Activated CD8-positive, alpha-beta T cell treated with anti-CD3 and anti-CD28 coated beads for 36 hours (primary cell): ENCODE results near the gene TAS2R41. TPM values are rescaled to one million over a fixed set of nuclear protein-coding genes. Genes with fewer than 3 reads are reported as not detected.
"Not testable (repeated sequence)": the region's sequence is repeated elsewhere in the genome, so short reads cannot be mapped to it uniquely, and the experiment has no call there.

ENCODE experiments used
- ATAC-seq: fragments of 200-7000 bp; cut with Tn5 transposase; one replicate; pipeline ENCODE4 v1.10.0; 2021; ENCODE audit warnings: mild to moderate bottlenecking, moderate library complexity
- CTCF ChIA-PET: fragments of 350-600 bp; sonication (Branson Sonifier 250); formaldehyde crosslinking; loops from one replicate; lab custom pipeline; 2021; ENCODE audit warnings: antibody characterized with exemption; lab: Charles Lee
- POLR2A ChIA-PET: fragments of 350-600 bp; sonication (Branson Sonifier 250); formaldehyde crosslinking; loops from one replicate; lab custom pipeline; 2021; ENCODE audit warnings: antibody characterized with exemption; lab: Charles Lee
- DNase-seq: peaks from one replicate; pipeline ENCODE4 v3.0.0-alpha.2; 2020
- H3K27ac Mint-ChIP-seq: one replicate; pipeline ENCODE4 v1.8.0; 2021; ENCODE audit warnings: mild to moderate bottlenecking, mixed read lengths
- H3K27me3 Mint-ChIP-seq: one replicate; pipeline ENCODE4 v1.8.0; 2021; ENCODE audit warnings: mixed read lengths
- H3K36me3 Mint-ChIP-seq: one replicate; pipeline ENCODE4 v1.8.0; 2021; ENCODE audit warnings: low read depth, mixed read lengths
- H3K4me1 Mint-ChIP-seq: one replicate; pipeline ENCODE4 v1.8.0; 2021; ENCODE audit warnings: low read depth, mixed read lengths
- H3K4me3 Mint-ChIP-seq: one replicate; pipeline ENCODE4 v1.8.0; 2021; ENCODE audit warnings: mild to moderate bottlenecking, moderate library complexity, mixed read lengths
- H3K9me3 Mint-ChIP-seq: one replicate; pipeline ENCODE4 v1.8.0; 2021; ENCODE audit warnings: mixed read lengths
- intact Hi-C: fragments of 100-400 bp; cut with micrococcal nuclease; formaldehyde crosslinking; loops from one replicate; pipeline ENCODE4 v1.10.0; 2022
- total RNA-seq, 2 experiments: library from RNA; stranded (reverse); gene quantifications; one replicate each; pipeline ENCODE4 v1.2.3, GENCODE V29; 2021
- TF ChIP-seq, protein P1 (sequence below): fragments of 200-600 bp; IDR thresholded peaks from one replicate; pipeline ENCODE4 v1.8.0; 2022; ENCODE audit warnings: antibody characterized with exemption, mild to moderate bottlenecking

The TAS2R41 gene
- total RNA-seq, 2 experiments from 2014 or later: not detected

DNA sequence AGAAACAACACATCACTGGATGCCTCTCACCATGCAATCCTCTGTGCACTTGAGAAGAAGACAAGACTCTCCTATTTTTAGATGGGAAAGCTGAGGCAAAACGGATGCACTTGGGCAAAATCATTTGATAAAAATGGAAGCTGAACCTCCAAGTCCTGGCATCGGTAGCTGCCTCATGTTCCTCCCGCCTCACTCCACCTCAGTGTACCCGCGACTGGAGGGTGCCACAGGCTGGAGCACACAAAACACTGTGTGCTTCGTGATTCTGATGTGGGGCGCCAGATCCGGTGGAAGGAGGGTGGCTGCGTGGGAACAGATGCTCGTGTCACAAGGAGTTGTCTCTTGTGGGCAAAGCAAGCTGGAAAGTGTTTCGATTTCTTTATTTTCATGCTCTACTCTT lies 41.3 kb downstream of the TAS2R41 start:
- Mint-ChIP-seq H3K4me1 (peaks cover 7% of the 10 kb centered on the region), H3K27ac (no peak overlapping the region), H3K36me3 (no peaks in the 10 kb centered on the region), H3K9me3 (no peaks in the 10 kb centered on the region), H3K27me3 (peaks cover 1% of the 10 kb centered on the region), H3K4me3 (no peak overlapping the region)
- ChIA-PET CTCF (interaction anchor here (1.5 kb wide), 1 partner anchor 15 kb away, joined by 3 read pairs; no protein-coding TSS in a partner anchor), POLR2A (no interaction called here)
- TF ChIP-seq, protein P1, sequence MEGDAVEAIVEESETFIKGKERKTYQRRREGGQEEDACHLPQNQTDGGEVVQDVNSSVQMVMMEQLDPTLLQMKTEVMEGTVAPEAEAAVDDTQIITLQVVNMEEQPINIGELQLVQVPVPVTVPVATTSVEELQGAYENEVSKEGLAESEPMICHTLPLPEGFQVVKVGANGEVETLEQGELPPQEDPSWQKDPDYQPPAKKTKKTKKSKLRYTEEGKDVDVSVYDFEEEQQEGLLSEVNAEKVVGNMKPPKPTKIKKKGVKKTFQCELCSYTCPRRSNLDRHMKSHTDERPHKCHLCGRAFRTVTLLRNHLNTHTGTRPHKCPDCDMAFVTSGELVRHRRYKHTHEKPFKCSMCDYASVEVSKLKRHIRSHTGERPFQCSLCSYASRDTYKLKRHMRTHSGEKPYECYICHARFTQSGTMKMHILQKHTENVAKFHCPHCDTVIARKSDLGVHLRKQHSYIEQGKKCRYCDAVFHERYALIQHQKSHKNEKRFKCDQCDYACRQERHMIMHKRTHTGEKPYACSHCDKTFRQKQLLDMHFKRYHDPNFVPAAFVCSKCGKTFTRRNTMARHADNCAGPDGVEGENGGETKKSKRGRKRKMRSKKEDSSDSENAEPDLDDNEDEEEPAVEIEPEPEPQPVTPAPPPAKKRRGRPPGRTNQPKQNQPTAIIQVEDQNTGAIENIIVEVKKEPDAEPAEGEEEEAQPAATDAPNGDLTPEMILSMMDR: no peak
- DNase-seq: no peak
- intact Hi-C loops: no loop called here
- ATAC-seq: no peak

DNA sequence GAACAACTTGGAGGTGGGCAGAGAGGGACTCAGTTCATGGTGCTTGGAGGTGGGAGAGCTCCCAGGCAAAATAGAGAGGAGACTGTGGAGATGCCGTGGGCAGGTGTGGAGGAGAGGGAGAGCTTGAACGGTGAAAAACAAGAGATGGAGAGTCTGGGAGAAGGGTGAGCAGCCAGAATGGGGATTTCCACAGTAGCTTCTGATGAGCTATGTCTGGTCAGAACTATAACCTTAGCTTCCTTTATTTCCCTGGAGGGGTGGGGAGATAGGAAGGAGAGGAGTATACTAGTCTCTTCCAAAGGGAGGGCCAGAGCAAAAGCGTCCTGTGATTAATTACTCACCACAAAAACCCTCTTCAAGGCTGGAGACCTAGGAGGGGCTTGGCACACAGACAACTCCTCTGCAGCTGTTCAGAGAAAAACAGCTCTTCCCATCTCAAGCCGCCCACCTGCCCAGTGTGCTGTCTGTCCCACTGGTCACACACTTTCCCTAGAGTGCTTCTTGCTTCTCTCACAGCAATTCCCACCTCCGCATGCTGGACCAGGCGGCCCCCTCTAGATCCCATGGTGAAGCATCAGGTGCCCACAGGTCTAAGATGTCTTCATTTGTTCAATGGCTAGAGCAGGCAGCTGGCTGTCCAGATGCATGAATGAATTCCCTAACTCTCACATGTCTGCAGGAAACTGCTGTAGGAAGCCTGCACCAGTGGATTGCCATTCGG lies 41.9 kb downstream of the TAS2R41 start:
- POLR2A ChIA-PET: no interaction called here
- Mint-ChIP-seq H3K9me3 (no peaks in the 10 kb centered on the region), H3K4me3 (no peak overlapping the region), H3K27ac (no peak overlapping the region), H3K27me3 (peaks cover 1% of the 10 kb centered on the region), H3K36me3 (no peaks in the 10 kb centered on the region), H3K4me1 (peaks cover 7% of the 10 kb centered on the region)
- CTCF ChIA-PET: interaction anchor here (1.5 kb wide), 1 partner anchor 15 kb away, joined by 3 read pairs; no protein-coding TSS in a partner anchor
- TF ChIP-seq, protein P1: no peak
- ATAC-seq: no peak
- intact Hi-C loops: no loop called here
- no peak for DNase-seq

DNA sequence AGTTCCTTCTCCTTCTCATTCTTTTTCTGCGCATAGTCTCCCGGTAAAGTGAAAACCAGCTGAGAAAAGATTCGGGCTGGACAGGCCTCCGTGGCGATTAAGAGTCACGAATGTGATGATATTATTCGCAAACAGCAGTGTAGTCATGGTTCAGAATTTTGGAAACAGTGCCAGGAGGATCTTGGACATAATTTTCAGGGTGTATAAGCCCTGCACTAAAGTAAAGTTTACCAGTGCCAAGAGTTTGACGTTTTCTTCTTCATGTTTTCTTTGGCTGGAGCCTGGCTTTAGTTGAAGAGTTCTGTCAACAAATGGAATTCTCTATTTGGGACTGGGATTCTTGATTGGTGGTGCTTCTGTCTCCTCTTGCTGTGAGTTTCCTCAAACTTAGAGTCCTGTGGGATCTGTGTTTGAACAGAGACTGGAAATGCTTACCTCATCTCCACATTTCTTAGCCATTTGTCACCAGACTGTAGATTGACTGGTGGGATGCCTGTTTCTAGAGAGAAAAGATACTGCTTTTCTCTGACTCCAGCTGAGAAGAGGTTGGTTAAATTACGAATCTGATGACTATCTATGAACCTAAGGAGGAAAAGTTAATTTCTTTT lies 44.7 kb downstream of the TAS2R41 start:
- H3K4me3 Mint-ChIP-seq, DNase-seq, H3K4me1 Mint-ChIP-seq, H3K36me3 Mint-ChIP-seq, CTCF ChIA-PET, H3K9me3 Mint-ChIP-seq, H3K27ac Mint-ChIP-seq, ATAC-seq, intact Hi-C loops, H3K27me3 Mint-ChIP-seq, POLR2A ChIA-PET: not testable (repeated sequence)

Other genes with a start within 250 kb of the TAS2R41 start
- gene GSTK1, start 214.4 kb upstream of the TAS2R41 start, total RNA-seq: 100 to 1,000 TPM; 163 to 171 TPM
- 1 to 10 TPM; 1.6 to 2.0 TPM for gene TMEM139, start 192.9 kb upstream of the TAS2R41 start, total RNA-seq
- 10 to 100 TPM; 79.6 to 80.9 TPM for gene CASP2, start 189.5 kb upstream of the TAS2R41 start, total RNA-seq
- under 1 TPM in 1 of 2 experiments, not detected in 1; 0.09 TPM for gene CLCN1, start 161.8 kb upstream of the TAS2R41 start, total RNA-seq
- gene FAM131B, start 115.2 kb upstream of the TAS2R41 start, total RNA-seq: 1 to 10 TPM; 2.7 to 2.9 TPM
- 100 to 1,000 TPM; 111 to 120 TPM for gene ZYX, start 96.5 kb upstream of the TAS2R41 start, total RNA-seq
- gene EPHA1, start 69.0 kb upstream of the TAS2R41 start, total RNA-seq: 1 to 10 TPM; 2.4 to 2.8 TPM
- gene TAS2R60, start 34.4 kb upstream of the TAS2R41 start, total RNA-seq: not detected
- gene CTAGE15, start 93.9 kb downstream of the TAS2R41 start, total RNA-seq: under 1 TPM; 0.36 to 0.83 TPM
- 10 to 100 TPM; 36.4 to 37.2 TPM for gene TCAF2, start 143.1 kb downstream of the TAS2R41 start, total RNA-seq